NB4 (cell line): Measurements from ENCODE around the gene AAMDC.
"Not testable (repeated sequence)": the region's sequence is repeated elsewhere in the genome, so short reads cannot be mapped to it uniquely, and the experiment has no call there.

Experiments
- CTCF ChIP-seq: IDR thresholded peaks from one replicate; pipeline ENCODE4 v1.5.1; 2012; ENCODE audit warnings: low read depth, low read length
- POLR2A ChIP-seq: IDR thresholded peaks from 2 replicates; pipeline ENCODE4 v1.6.1; 2011; ENCODE audit warnings: mild to moderate bottlenecking; ENCODE audit not compliant: insufficient read length; ENCODE audit errors: extremely low read depth

- TF ChIP-seq CTCF, POLR2A: not testable (repeated sequence)
Measured at GRCh38 chr11:77891256-77891655, 70.3 kb downstream of the AAMDC start.
